ENCODE measurements around the gene PRICKLE4.

PRICKLE4 gene

DNA sequence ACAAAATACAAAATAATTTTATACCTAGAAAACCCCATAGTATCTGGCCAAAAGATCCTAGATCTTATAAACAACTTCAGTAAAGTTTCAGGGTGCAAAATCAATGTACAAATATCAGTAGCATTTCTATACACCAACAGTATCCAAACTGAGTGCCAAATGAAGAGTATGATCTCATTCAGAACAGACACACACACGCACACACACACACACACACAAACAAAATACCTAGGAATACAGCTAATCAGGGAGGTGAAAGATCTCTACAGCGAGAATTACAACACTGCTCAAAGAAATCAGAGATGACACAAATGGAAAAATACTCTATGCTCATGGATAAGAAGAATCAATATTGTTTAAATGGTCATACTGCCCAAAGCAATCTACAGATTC lies 56.1 kb downstream of the PRICKLE4 start:
- no peak overlapping the region for H3K4me3 ChIP-seq (replicated peaks; ENCODE audit: low read depth, low read length)
- TF ChIP-seq, protein P1, sequence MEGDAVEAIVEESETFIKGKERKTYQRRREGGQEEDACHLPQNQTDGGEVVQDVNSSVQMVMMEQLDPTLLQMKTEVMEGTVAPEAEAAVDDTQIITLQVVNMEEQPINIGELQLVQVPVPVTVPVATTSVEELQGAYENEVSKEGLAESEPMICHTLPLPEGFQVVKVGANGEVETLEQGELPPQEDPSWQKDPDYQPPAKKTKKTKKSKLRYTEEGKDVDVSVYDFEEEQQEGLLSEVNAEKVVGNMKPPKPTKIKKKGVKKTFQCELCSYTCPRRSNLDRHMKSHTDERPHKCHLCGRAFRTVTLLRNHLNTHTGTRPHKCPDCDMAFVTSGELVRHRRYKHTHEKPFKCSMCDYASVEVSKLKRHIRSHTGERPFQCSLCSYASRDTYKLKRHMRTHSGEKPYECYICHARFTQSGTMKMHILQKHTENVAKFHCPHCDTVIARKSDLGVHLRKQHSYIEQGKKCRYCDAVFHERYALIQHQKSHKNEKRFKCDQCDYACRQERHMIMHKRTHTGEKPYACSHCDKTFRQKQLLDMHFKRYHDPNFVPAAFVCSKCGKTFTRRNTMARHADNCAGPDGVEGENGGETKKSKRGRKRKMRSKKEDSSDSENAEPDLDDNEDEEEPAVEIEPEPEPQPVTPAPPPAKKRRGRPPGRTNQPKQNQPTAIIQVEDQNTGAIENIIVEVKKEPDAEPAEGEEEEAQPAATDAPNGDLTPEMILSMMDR (IDR thresholded peaks at IDR 0.05; ENCODE audit: low read depth, low read length, missing control alignments) = no peak
- DNase-seq (ENCODE audit: extremely low read depth, low read depth) = no peak

Data from HFF-Myc (cell line).